NCI-H748 treated with DMSO at 0.1 percent for 48 hours (cell line): ENCODE results near the gene MLYCD.
A peak's percentile ranks its signal among the peaks of the same experiment; 100 is the strongest.

Experiments
- DNase-seq: peaks from one replicate; lab custom pipeline; 2025; lab: John Stamatoyannopoulos, UW

Gene MLYCD

GRCh38 chr16:83956336-83957289 is 57.7 kb downstream of the MLYCD start:
- DNase-seq = peak; percentile 44

- DNase-seq = no peak
Measured at GRCh38 chr16:83957296-83957855, 58.5 kb downstream of the MLYCD start.

GRCh38 chr16:83958137-83958845 is 59.4 kb downstream of the MLYCD start:
- DNase-seq = no peak

- no peak for DNase-seq
Measured at GRCh38 chr16:83958846-83959565, 60.1 kb downstream of the MLYCD start.

GRCh38 chr16:83959656-83960434 is 60.9 kb downstream of the MLYCD start:
- no peak for DNase-seq

GRCh38 chr16:83960521-83961249 is 61.8 kb downstream of the MLYCD start:
- no peak for DNase-seq

GRCh38 chr16:83961591-83961990 is 62.7 kb downstream of the MLYCD start:
- no peak for DNase-seq

- no peak for DNase-seq
Measured at GRCh38 chr16:83963277-83964119, 64.6 kb downstream of the MLYCD start.

GRCh38 chr16:83964684-83965443 is 65.9 kb downstream of the MLYCD start:
- DNase-seq = no peak

GRCh38 chr16:83965444-83966152 is 66.7 kb downstream of the MLYCD start:
- no peak for DNase-seq

- no peak for DNase-seq
Measured at GRCh38 chr16:83966153-83966696, 67.3 kb downstream of the MLYCD start.

- no peak for DNase-seq
Measured at GRCh38 chr16:83967091-83967490, 68.2 kb downstream of the MLYCD start.

GRCh38 chr16:83967838-83968305 is 69.0 kb downstream of the MLYCD start, which contains the start of gene NECAB2:
TSS of gene NECAB2 (plus strand) at chr16:83968244. CDS start at chr16:83968649, 405 bp downstream.
- no peak for DNase-seq

GRCh38 chr16:83968306-83968851 is 69.5 kb downstream of the MLYCD start:
- DNase-seq = no peak

GRCh38 chr16:83968891-83969649 is 70.2 kb downstream of the MLYCD start:
- DNase-seq = no peak

- DNase-seq = no peak
Measured at GRCh38 chr16:83969771-83970429, 71.0 kb downstream of the MLYCD start.
